Omental fat pad (tissue), 4 donors: ENCODE data around the gene PIPOX. TPM values are rescaled to one million over a fixed set of nuclear protein-coding genes. Genes with fewer than 3 reads are reported as not detected.

Experiments
- ATAC-seq: fragments of 150-250 bp; one replicate; pipeline ENCODE4 v1.9.1; 2016; ENCODE audit warnings: mild to moderate bottlenecking, moderate library complexity; ENCODE audit not compliant: low FRiP score
- DNase-seq: peaks from one replicate; pipeline ENCODE4 v3.0.0-alpha.2; 2019; ENCODE audit warnings: low spot score
- total RNA-seq, 4 donors: library from RNA; depleted of rRNA; stranded (reverse); fragments of >200 nt; gene quantifications; one replicate each; pipeline ENCODE4 v1.1.0, GENCODE V29; 2016
- TF ChIP-seq, protein P1 (sequence below), 3 donors: fragments of 450-650 bp; IDR thresholded peaks; one replicate each; pipeline ENCODE4 v1.5.1; 2016 to 2017; ENCODE audit warnings: antibody characterized with exemption in 3 of 3, mild to moderate bottlenecking in 3 of 3, moderate library complexity in 2 of 3

PIPOX gene
- total RNA-seq, 4 donors from 2014 or later: 0.82 to 4.9 (median 1.6) TPM

DNA sequence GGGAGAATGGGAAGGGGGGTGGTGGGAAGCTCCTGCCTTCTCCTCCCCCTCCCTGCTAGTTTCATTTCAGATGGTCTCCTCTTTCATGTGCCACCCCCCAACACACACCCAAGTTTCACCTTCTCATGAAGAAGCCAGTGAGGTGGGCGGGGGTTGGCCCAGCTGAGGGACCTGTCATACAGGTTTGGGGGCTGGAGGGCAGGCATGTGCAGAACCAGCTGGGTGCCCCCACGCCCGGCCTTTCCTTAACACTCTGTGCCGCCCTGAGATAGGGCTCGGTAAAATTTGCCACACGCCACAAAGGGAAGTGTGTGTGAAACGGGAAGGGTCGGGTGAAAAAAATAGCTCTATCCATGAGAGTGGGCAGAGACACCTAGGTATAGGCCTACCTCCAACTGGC, 57.4 kb downstream of the PIPOX start:
- no peak for DNase-seq
- TF ChIP-seq, protein P1, sequence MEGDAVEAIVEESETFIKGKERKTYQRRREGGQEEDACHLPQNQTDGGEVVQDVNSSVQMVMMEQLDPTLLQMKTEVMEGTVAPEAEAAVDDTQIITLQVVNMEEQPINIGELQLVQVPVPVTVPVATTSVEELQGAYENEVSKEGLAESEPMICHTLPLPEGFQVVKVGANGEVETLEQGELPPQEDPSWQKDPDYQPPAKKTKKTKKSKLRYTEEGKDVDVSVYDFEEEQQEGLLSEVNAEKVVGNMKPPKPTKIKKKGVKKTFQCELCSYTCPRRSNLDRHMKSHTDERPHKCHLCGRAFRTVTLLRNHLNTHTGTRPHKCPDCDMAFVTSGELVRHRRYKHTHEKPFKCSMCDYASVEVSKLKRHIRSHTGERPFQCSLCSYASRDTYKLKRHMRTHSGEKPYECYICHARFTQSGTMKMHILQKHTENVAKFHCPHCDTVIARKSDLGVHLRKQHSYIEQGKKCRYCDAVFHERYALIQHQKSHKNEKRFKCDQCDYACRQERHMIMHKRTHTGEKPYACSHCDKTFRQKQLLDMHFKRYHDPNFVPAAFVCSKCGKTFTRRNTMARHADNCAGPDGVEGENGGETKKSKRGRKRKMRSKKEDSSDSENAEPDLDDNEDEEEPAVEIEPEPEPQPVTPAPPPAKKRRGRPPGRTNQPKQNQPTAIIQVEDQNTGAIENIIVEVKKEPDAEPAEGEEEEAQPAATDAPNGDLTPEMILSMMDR (IDR thresholded peaks at IDR 0.05): no peak
- ATAC-seq: no peak

DNA sequence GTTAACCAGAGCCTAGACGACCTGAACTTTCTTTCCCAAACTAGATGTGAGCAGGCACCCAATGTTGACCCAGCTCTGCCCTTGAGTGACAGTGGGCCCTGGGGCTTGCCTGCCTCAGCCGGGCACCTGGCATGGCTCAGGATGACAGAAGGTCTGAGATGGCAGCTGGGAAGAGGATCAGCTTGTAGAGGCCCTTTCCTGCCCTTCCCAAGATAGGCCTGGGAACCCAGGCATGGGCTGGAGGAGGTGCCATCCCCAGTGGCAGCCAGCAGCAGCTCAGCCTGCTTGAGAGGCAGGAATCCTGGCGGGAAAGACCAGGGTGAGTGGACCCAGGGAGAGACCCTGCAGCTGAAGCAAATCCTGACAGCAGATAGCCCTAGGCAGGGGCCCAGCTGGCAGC, 59.1 kb downstream of the PIPOX start:
- DNase-seq: no peak
- TF ChIP-seq, protein P1 (IDR thresholded peaks at IDR 0.05): no peak
- no peak for ATAC-seq

DNA sequence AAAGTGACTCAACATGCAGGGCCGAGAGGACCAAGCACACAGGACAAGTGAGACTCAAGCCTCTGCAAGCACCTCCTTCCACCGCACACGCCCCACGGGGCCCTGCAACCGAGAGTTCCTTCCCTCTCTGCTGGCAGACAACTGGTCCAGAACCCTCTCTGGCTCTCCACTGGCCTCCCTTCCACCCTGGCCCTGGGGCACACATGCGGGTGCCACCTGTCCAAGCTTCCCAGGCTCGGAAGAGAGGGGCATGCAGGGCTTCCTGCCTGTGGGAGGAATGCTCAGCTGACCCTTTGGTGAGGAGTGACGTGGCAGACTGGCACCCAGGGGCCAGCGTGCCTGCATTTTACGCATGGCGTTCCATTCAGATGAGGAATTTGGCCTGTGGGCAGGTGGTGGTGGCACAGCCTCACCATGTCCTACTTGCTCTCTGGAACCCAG, 59.8 kb downstream of the PIPOX start:
- TF ChIP-seq, protein P1 (IDR thresholded peaks at IDR 0.05): no peak
- no peak for ATAC-seq

DNA sequence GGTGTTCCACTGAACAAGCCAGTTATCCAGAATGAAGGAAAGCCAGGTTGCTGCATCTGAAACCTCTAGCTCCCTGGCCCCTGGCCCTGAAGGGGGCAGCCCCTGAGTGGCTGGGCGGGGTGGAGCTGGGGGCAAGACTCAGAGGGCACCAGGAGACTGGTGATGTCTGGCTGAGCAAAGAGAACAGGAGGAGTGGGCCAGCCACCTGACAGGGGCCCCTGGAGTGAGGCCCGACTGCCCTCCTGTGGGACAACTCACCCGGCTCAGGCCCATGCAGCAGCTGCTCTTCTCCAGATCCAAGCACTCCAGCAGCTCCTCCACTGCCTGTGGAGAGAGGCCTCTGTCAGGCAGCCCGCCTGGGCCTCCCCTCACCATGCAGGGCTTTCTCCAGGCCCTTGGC, 60.4 kb downstream of the PIPOX start:
- DNase-seq: no peak
- TF ChIP-seq, protein P1 (IDR thresholded peaks at IDR 0.05): no peak
- no peak for ATAC-seq

More for the DNA sequence above, 59.8 kb downstream of the PIPOX start:
- DNase-seq: no peak

Other genes with a start within 250 kb of the PIPOX start
- 10 to 100 TPM; 12.2 to 19.0 (median 14.0) TPM for gene FAM222B, start 200.4 kb upstream of the PIPOX start, total RNA-seq
- 10 to 100 TPM; 21.3 to 35.9 (median 27.8) TPM for gene ERAL1, start 188.1 kb upstream of the PIPOX start, total RNA-seq
- 10 to 100 TPM; 51.1 to 95.0 (median 68.3) TPM for gene FLOT2, start 145.4 kb upstream of the PIPOX start, total RNA-seq
- 10 to 100 TPM in 1 of 4 donors, 1 to 10 TPM in 3; 5.0 to 11.3 (median 6.3) TPM for gene DHRS13, start 140.1 kb upstream of the PIPOX start, total RNA-seq
- gene PHF12, start 91.6 kb upstream of the PIPOX start, total RNA-seq: 10 to 100 TPM; 15.6 to 47.1 (median 27.6) TPM
- gene SEZ6, start 37.1 kb upstream of the PIPOX start, total RNA-seq: not detected
- 10 to 100 TPM; 33.1 to 99.0 (median 50.6) TPM for gene MYO18A, start 137.3 kb downstream of the PIPOX start, total RNA-seq
- not detected for gene CRYBA1, start 203.7 kb downstream of the PIPOX start, total RNA-seq